Common myeloid progenitor, CD34-positive (primary cell): ENCODE measurements around the gene TXLNG.

Experiments used
- CTCF ChIA-PET: fragments of 350-600 bp; sonication (Branson Sonifier 250); formaldehyde crosslinking; loops from one replicate; lab custom pipeline; 2021; ENCODE audit warnings: antibody characterized with exemption; lab: Charles Lee
- POLR2A ChIA-PET: fragments of 350-600 bp; sonication (Branson Sonifier 250); formaldehyde crosslinking; loops from one replicate; lab custom pipeline; 2021; ENCODE audit warnings: antibody characterized with exemption; lab: Charles Lee
- DNase-seq, 3 donors: peaks; one replicate each; pipeline versions ENCODE4 v3.0.0 to v3.0.0-alpha.2; 2013
- H3K27ac ChIP-seq, 2 experiments: 1 replicate in 1 of 2; 2 replicates in 1 of 2; pipeline ENCODE4 v1.7.0; 2013; ENCODE audit warnings: inconsistent platforms in 2 of 2, low read length in 2 of 2, mild to moderate bottlenecking in 2 of 2, low read depth in 1 of 2, moderate library complexity in 1 of 2; ENCODE audit not compliant: severe bottlenecking in 2 of 2, insufficient read depth in 1 of 2, poor library complexity in 1 of 2
- H3K27me3 ChIP-seq, 5 experiments: replicated peaks in 2 of 5; 1 replicate in 3 of 5; 2 replicates in 2 of 5; pipeline versions ENCODE4 v1.6.1 to v1.7.0; 2013; ENCODE audit warnings: low read length in 4 of 5, mild to moderate bottlenecking in 2 of 5, moderate library complexity in 2 of 5, inconsistent platforms in 1 of 5; ENCODE audit not compliant: insufficient read depth in 5 of 5, control insufficient read depth in 4 of 5
- H3K36me3 ChIP-seq, 4 experiments: 1 replicate in 2 of 4; 2 replicates in 2 of 4; pipeline versions ENCODE4 v1.6.1 to v1.7.0; 2013; ENCODE audit warnings: low read length in 3 of 4, control low read depth in 1 of 4, mild to moderate bottlenecking in 1 of 4; ENCODE audit not compliant: control insufficient read depth in 4 of 4, insufficient read depth in 4 of 4
- H3K4me1 ChIP-seq, 4 experiments: 1 replicate in 3 of 4; 2 replicates in 1 of 4; pipeline versions ENCODE4 v1.6.1 to v1.7.1; 2013; ENCODE audit warnings: low read length in 3 of 4, mild to moderate bottlenecking in 3 of 4, control low read depth in 1 of 4, inconsistent platforms in 1 of 4, moderate library complexity in 1 of 4; ENCODE audit not compliant: control insufficient read depth in 4 of 4, insufficient read depth in 4 of 4; ENCODE audit errors: control extremely low read depth in 1 of 4
- H3K4me3 ChIP-seq, 7 experiments: 1 replicate in 4 of 7; 2 replicates in 3 of 7; pipeline versions ENCODE4 v1.5.1 to v1.7.0; 2013; ENCODE audit warnings: mild to moderate bottlenecking in 7 of 7, low read length in 6 of 7, moderate library complexity in 6 of 7, inconsistent platforms in 2 of 7, low read depth in 2 of 7, control low read depth in 1 of 7; ENCODE audit not compliant: insufficient read depth in 4 of 7, control insufficient read depth in 1 of 7; ENCODE audit errors: extremely low read depth in 1 of 7
- H3K9me3 ChIP-seq, 5 experiments: 1 replicate in 4 of 5; 2 replicates in 1 of 5; pipeline versions ENCODE4 v1.6.1 to v1.7.1; 2013; ENCODE audit warnings: low read length in 4 of 5, mild to moderate bottlenecking in 2 of 5, inconsistent platforms in 1 of 5, low read depth in 1 of 5, moderate library complexity in 1 of 5; ENCODE audit not compliant: control insufficient read depth in 4 of 5, insufficient read depth in 2 of 5; ENCODE audit errors: control extremely low read depth in 1 of 5
- WGBS: methylation state at CpG from one replicate; pipeline ENCODE4 v1.1.5; 2013; ENCODE audit not compliant: insufficient coverage; 5-methylcytosine and 5-hydroxymethylcytosine counted together

Gene TXLNG

DNA sequence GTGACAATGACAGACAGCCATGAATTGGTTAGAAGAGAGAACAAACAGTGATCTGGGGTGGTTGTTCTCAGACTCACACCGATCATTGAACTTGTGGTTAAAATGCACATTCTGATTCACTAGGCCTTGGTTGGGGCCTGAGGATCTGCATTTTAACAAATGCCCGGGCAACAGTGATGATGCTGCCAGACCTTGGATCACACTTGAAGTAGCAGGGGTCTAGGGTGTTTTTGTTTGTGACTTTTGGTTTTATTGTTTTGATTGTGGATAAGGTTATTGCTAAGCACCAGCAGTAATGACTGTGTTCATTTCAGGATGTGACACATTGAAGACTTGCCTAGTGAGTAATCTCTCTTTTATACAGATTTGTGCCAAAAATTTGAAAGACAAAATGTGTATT is 36.5 kb downstream of the TXLNG start:
- WGBS, result 100% methylated on average over 2 of the region's 2 CpGs
- ChIA-PET CTCF (no interaction called here), POLR2A (no interaction called here)
- Histone ChIP-seq H3K27me3 (peaks cover 0 to 3% (median 0%) of the 10 kb centered on the region in 5 experiments), H3K36me3 (peaks cover 0 to 23% (median 7%) of the 10 kb centered on the region in 4 experiments), H3K9me3 (no peaks in the 10 kb centered on the region), H3K27ac (no peak overlapping the region), H3K4me3 (no peak overlapping the region), H3K4me1 (no peaks in the 10 kb centered on the region)
- peak in 2 of 3 donors; percentile 21 to 44 for DNase-seq

DNA sequence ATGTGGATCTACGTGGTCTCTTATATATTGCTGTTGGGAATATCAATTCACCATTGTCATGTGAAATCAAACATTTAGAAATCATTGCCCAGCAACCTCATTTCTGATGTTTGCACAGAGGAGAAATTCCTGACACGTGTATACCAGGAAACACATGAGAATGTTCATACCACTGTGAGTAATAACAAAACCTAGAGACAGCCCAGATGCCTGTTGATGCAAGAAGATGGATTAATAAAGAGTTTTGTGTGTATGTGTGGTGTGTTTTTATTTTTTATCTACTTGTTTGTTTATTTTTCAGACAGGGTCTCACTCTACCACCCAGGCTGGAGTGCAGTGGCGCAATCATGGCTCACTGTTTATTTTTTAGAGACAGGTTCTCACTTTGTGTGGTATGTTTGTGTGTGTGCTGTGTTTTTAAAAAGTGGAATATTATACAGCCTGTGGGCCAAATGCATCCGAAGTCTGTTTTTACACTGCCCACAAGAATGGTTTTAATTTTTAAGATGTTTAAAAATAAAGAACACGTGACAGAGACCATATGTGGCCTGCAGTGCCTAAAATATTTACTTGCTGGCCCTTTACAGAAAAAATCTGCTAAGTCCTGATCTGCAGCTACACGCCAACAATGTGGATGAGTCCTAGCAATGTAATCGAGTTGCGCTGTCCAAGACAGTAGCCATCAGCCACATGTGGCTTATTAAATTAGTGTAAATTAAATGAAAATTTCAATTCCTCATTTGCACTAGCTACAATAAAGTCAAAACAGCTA is 39.2 kb downstream of the TXLNG start:
- POLR2A ChIA-PET, result no interaction called here
- peaks cover 0 to 4% (median 0%) of the 10 kb centered on the region in 5 experiments for H3K27me3 ChIP-seq

DNA sequence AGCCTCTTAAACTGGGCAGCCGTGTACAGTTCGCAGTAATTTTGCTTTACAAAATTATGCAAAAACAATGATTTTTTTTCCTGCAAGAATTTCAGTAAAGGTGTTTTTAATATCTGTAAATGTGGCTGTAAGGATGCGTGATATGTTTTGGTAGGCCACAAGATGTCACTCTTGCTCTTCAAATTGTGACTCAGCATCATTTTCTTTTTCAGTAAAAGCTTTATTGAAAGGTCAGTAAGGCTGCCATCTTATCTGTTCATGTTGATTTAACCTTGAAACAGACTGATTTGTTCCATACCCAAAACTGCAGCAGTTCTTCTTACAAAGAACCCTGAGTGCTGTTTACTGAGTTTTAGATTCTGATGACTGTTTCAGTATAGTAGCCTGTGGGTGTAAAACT is 39.9 kb downstream of the TXLNG start:
- H3K27ac ChIP-seq, result no peak overlapping the region
- peak; percentile 22 to 76 (median 73) for DNase-seq
- POLR2A ChIA-PET, result no interaction called here
- CTCF ChIA-PET, result interaction anchor here (0.5 to 1.4 kb wide), 12 partner anchors 8 to 257 kb away, joined by 3 to 6 read pairs (median 3); no protein-coding TSS in a partner anchor
- peaks cover 0 to 7% (median 0%) of the 10 kb centered on the region in 5 experiments for H3K27me3 ChIP-seq
- no peaks in the 10 kb centered on the region for H3K4me1 ChIP-seq
- H3K9me3 ChIP-seq, result no peaks in the 10 kb centered on the region
- no CpG with 5 or more reads among the region's 3 CpGs for WGBS
- no peak overlapping the region for H3K4me3 ChIP-seq
- peaks cover 3 to 31% (median 21%) of the 10 kb centered on the region in 4 experiments for H3K36me3 ChIP-seq

More for the DNA sequence above, 39.2 kb downstream of the TXLNG start:
- CTCF ChIA-PET, result interaction anchor here (0.5 to 1.4 kb wide), 10 partner anchors 9 to 258 kb away, joined by 3 to 6 read pairs (median 3); no protein-coding TSS in a partner anchor
- H3K4me3 ChIP-seq, result no peak overlapping the region
- no peak overlapping the region for H3K27ac ChIP-seq
- H3K36me3 ChIP-seq, result peaks cover 3 to 31% (median 21%) of the 10 kb centered on the region in 4 experiments
- no peak for DNase-seq
- WGBS, result 96% methylated on average over 6 of the region's 8 CpGs
- no peaks in the 10 kb centered on the region for H3K9me3 ChIP-seq
- H3K4me1 ChIP-seq, result no peaks in the 10 kb centered on the region

DNA sequence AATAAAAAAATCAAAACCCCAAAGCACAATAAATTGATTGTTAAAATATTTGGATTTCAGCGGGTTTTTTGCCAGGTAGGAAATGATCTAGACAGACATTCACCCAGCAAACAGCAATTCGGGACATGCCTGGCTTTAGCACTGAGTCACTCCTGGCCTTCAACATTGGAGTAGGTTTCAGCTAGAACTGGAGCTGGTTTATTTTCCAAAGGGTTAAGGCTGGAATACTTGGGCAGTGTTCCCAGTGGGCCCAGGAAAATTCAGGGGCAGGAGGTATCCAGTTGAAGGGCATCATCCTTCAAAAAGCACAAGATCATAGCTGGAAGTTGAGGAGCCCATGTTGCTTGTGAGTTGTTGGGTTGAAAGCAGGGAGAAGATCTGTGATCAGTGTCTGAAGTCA is 41.0 kb downstream of the TXLNG start:
- ChIA-PET CTCF (interaction anchor here (0.9 to 1.8 kb wide), 5 partner anchors 7 to 219 kb away, joined by 3 to 6 read pairs (median 3); no protein-coding TSS in a partner anchor), POLR2A (no interaction called here)
- no peak for DNase-seq
- Histone ChIP-seq H3K27me3 (peaks cover 0 to 8% (median 0%) of the 10 kb centered on the region in 5 experiments), H3K9me3 (no peaks in the 10 kb centered on the region), H3K36me3 (peaks cover 3 to 35% (median 25%) of the 10 kb centered on the region in 4 experiments), H3K4me3 (no peak overlapping the region), H3K27ac (no peak overlapping the region), H3K4me1 (no peaks in the 10 kb centered on the region)
- WGBS, result 100% methylated on average over 1 of the region's 2 CpGs

DNA sequence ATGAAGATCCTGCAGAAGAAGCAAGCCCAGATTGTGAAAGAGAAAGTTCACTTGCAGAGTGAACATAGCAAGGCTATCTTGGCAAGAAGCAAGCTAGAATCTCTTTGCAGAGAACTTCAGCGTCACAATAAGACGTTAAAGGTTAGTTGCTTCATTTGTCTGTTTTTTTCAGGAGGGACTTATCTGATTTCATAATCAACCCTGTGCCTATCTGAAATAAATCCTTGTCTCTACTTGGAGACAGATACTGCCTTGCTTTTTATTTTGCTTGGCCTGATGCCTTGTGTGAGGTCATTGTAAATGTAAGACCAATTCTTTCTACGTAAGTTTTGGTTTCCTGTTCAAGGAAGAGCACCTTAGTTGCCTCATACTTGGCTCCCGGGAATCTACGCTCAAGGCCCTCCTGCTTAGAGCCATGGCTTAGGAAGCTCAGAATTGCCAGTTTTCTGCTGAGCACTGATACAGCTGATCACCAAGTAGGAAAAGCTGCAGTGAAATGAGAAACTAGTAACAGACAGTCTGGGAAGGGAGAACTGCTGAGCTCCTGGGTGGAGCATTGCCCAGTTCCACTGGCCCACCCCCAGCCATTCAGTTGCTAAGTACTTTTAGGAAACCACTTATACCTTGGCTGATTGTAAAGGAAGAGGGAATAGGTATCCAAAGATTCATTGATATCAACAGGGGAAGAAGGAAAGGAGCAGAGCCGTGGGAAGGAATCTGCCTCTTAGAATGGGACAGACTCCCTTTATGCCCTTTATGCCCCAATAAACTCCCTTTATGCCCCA is 42.0 kb downstream of the TXLNG start:
- ChIA-PET CTCF (interaction anchor here (0.9 to 1.8 kb wide), 3 partner anchors 11 to 218 kb away, joined by 3 to 4 read pairs (median 3); no protein-coding TSS in a partner anchor), POLR2A (no interaction called here)
- Histone ChIP-seq H3K36me3 (peaks cover 3 to 35% (median 26%) of the 10 kb centered on the region in 4 experiments), H3K27me3 (peaks cover 0 to 12% (median 0%) of the 10 kb centered on the region in 5 experiments), H3K9me3 (no peaks in the 10 kb centered on the region), H3K4me1 (no peaks in the 10 kb centered on the region), H3K4me3 (no peak overlapping the region), H3K27ac (no peak overlapping the region)
- no peak for DNase-seq
- WGBS, result 100% methylated on average over 5 of the region's 6 CpGs

DNA sequence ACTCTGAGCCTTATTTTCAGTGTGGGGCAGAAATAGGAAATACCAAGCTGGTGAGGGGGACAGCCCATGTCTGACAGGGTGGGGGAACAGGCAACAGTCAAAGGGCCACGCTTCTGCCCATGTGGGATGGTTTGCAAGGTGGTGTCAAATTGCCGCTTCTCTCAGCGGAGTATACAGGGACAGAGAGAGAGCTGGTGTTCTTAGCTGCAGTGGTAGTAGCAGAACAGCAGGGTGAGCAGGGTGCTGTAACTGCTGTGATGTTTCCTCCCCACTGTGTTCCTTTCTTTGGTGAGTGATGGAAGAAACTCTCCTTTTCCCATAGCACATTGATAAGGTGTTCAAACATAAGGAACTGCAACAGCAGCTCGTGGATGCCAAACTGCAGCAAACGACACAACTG is 46.0 kb downstream of the TXLNG start:
- 98% methylated on average over 5 of the region's 5 CpGs for WGBS
- CTCF ChIA-PET, result interaction anchor here (0.8 to 1.0 kb wide), 2 partner anchors 12 to 214 kb away, joined by 3 read pairs; no protein-coding TSS in a partner anchor

More for the DNA sequence above, 46.0 kb downstream of the TXLNG start:
- peaks cover 0 to 30% (median 0%) of the 10 kb centered on the region in 5 experiments for H3K27me3 ChIP-seq
- no peaks in the 10 kb centered on the region for H3K4me1 ChIP-seq
- peaks cover 3 to 52% (median 33%) of the 10 kb centered on the region in 4 experiments for H3K36me3 ChIP-seq
- no peak overlapping the region for H3K27ac ChIP-seq
- H3K4me3 ChIP-seq, result no peak overlapping the region
- POLR2A ChIA-PET, result no interaction called here
- no peak for DNase-seq
- H3K9me3 ChIP-seq, result no peaks in the 10 kb centered on the region
